ENCODE data around the gene PAK1IP1.
"Not testable (repeated sequence)": the region's sequence is repeated elsewhere in the genome, so short reads cannot be mapped to it uniquely, and the experiment has no call there.

PAK1IP1 gene

GRCh38 chr6:10740061-10740460 is 45.3 kb downstream of the PAK1IP1 start:
- DNase-seq, result no peak

DNA sequence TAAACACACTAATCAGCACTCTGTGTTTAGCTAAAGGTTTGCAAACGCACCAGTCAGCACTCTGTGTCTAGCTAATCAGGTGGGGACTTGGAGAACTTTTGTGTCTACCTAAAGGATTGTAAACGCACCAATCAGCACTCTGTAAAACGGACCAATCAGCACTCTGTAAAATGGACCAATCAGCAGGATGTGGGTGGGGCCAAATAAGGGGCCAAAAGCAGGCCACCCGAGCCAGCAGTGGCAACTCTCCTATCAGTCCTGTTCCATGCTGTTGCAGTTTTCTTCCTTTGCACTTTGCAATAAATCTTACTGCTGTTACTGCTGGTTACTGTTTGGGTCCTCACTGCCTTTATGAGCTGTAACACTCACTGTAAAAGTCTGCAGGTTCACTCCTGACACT is 46.9 kb downstream of the PAK1IP1 start:
- DNase-seq, result not testable (repeated sequence)

DNA sequence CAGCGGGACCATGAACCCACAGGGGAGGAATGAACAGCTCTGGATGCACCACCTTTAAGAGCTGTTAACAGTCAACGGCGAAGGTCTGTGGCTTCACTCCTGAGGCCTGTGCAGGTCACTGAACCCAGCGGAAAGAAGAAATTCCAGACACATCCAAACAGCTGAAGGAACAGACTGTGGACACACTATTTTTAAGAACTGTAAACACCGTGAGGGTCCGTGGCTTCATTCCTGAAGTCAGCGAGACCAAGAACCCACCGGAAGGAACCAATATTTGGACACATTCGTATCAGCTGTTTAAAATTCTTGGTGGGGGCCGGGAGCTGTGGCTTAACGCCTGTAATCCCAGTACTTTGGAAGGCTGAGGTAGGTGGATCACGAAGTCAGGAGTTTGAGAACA is 47.5 kb downstream of the PAK1IP1 start:
- no peak for DNase-seq

DNA sequence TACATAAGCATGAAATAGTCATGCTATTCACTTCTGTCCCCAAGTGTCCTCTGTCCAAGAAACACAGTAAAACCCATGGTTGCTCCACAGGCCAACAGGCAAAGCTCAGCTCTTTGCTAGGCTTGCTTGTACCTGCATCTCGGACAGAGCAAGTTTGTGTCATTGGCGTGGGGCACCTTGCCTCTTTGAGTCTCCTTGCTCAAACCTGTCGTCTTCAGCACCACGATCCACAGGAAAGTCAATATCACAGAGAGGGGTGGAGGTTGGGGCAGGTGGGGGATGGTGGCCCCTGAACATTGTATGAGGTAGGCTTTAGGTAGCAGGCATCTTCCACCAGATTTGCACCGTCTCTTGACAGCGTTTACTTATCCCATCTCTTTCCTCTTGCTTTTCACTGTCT is 48.7 kb downstream of the PAK1IP1 start:
- no peak for DNase-seq

DNA sequence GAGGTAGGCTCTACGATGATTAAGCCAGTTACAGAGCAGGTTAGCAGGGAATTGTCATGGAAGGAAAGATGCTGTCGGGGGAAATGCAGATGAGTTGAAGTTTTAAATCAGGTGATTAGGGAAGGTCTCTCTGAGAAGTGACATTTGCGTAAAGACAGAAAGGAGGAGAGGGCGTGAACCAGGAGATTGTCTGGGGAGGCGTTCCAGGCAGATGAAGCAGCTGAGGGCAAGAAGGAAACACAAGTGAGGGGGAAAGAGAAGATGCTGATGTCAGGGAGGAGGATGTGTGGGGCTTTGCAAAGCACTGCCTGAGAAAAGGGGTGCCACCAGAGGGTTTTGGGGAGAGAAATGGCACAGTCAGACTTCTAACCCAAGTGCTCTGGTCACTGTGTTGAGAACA is 50.3 kb downstream of the PAK1IP1 start:
- DNase-seq, result no peak

DNA sequence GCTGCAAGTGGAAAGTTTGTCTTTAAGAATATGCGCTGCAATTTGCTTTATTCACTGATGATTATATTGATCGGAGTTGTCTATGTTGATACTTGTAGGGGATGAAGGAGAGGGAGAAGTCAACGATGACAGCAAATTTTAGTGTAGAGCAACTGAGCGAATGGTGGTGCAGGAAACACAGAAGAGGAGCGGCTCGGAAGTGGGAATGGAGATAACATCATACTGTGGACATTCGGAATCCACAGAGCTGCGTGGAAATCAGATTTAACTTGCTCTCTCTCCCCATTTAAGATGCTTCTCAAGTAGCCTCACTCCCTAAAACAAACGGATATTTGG is 52.1 kb downstream of the PAK1IP1 start:
- DNase-seq, result peak in 1 of 58 donors; percentile 30

- DNase-seq, result peak; percentile 84 to 99 (median 98)
Observed at GRCh38 chr6:10747251-10747972, 52.6 kb downstream of the PAK1IP1 start, which contains the start of gene TMEM14B. Gene TMEM14B, plus strand, starts transcription at chr6:10747805. Its CDS starts 1,441 bp downstream, at chr6:10749246.

DNA sequence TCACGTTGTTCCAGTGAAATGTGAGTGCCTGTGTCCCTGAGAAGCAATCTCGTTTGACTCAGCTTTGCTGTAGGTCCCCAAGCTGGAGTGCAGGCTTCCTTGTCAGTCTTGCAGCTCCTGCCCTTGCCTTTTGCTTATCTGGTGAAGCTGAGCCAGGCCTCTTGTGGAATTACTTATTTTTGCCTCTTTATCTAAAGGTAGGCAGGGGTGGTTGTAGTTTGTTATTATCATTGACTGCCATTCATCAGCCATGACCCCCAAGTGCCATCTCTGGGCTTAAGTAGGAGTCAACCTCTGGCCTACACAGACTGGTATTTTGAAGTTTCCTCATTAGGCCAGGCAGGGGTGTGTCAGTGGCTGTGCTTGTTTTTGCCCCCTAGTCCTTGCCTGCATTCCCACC is 55.0 kb downstream of the PAK1IP1 start:
- no peak for DNase-seq

- DNase-seq, result not testable (repeated sequence)
Observed at GRCh38 chr6:10750568-10750967, 55.8 kb downstream of the PAK1IP1 start.

GRCh38 chr6:10751757-10752156 is 57.0 kb downstream of the PAK1IP1 start:
- not testable (repeated sequence) for DNase-seq

DNA sequence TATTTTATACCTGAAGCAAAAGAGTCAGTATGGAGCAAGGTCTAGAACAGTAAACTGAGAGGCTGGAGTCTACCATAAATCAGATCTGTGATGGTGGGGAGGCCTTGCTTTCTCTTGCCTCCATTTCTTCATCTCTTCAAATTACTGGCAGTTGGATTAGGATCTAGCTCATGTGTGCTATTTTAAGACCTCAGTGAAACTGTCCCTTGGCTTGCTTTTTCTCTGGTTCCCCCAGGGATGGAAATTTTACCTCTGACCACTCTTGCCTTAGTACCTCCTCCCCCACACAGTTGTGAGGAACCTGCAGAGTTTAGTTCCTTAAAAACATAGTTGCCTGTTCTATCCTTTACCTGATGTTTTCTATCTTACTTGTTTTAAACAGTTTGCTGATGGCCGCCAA is 61.3 kb downstream of the PAK1IP1 start:
- no peak for DNase-seq

Data from anterior cingulate cortex (tissue), 58 donors.